ENCODE results near the gene SLC35A3.
A peak's percentile ranks its signal among the peaks of the same experiment; 100 is the strongest.
"Not testable (repeated sequence)": the region's sequence is repeated elsewhere in the genome, so short reads cannot be mapped to it uniquely, and the experiment has no call there.

Gene SLC35A3

DNA sequence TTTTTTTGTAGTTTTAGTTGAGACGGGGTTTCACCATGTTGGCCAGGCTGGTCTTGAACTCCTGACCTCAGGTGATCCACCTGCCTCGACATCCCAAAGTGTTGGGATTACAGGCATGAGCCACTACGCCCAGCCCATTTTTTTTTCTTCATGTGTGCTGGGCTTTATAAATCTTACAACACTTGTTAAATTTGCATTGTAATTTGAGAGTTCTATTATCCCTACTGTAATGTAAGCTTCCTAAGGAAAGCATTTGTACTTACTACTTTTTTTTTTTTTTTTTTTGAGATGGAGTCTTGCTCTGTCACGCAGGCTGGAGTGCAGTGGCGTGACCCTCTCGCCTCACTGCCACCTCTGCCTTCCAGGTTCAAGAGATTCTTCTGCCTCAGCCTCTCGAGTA, 2.3 kb downstream of the SLC35A3 start:
- not testable (repeated sequence) for DNase-seq (ENCODE audit: low spot score)

- DNase-seq (ENCODE audit: low spot score), result no peak
These were observed 5.7 kb downstream of the SLC35A3 start for GRCh38 chr1:99975529-99975928.

GRCh38 chr1:99977326-99977725, 7.5 kb downstream of the SLC35A3 start:
- DNase-seq (ENCODE audit: low spot score), result not testable (repeated sequence)

GRCh38 chr1:99978218-99978617, 8.4 kb downstream of the SLC35A3 start:
- DNase-seq (ENCODE audit: low spot score), result no peak

DNA sequence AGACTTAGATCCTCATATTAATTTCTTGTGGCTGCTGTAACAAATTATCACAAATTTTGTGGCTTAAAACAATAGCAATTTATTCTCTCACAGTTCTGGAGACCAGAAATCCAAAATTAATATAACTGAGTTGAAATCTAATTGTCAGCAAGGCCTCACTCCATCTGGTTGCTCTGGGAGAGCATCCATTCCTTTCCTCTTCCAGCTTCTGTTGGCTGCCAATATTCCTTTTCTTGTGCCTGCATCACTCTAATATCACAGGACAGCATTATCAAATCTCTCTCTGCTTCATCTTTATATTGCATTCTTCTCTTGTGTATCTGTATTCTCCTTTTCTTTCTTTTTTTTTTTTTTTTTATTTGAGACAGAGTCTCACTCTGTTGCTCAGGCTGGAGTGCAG, 9.3 kb downstream of the SLC35A3 start:
- DNase-seq (ENCODE audit: low spot score), result no peak

DNA sequence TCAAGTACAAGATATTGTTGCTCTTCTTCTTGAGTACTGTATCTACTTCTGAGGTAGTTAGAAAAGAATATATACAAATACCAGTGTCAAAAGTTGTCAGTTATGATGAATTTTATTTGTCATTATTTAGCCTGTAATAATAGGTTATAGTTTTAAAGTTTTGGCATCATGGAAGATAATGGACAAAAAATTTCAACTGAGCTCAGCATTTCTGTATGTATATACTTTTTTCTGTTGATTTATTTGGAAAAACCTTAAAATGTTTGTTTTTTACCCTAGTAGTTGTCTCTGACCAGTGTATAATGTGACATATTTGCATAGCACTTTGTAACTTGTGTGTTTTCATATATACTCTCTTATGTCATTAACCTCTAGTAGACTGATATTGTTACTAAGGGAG, 11.1 kb downstream of the SLC35A3 start:
- DNase-seq (ENCODE audit: low spot score), result no peak

DNA sequence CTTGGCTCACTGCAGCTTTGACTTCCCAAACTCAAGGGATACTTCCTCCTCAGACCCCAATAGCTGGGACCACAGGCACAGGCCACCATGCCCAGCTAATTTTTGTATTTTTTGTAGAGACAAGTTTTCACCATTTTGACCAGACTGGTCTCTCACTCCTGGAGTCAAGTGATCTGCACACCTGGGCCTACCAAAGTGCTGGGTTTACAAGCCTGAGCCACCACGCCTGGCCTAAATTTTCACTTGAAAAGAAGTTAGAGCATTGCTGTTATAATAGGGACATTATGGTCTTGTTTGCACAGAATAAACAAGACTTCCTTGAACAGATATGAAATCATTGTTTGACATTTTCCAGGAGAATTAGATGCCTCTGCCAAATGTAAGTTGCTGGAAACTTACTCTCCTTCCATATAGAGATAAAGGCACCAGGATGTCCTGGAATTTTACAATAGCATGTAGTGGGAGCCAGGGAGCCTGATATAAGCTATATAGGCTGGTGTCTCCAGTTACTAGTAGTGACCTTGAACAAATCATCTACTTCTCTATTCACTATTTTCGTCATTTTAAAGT, 16.9 kb downstream of the SLC35A3 start:
- DNase-seq (ENCODE audit: low spot score), result no peak

DNA sequence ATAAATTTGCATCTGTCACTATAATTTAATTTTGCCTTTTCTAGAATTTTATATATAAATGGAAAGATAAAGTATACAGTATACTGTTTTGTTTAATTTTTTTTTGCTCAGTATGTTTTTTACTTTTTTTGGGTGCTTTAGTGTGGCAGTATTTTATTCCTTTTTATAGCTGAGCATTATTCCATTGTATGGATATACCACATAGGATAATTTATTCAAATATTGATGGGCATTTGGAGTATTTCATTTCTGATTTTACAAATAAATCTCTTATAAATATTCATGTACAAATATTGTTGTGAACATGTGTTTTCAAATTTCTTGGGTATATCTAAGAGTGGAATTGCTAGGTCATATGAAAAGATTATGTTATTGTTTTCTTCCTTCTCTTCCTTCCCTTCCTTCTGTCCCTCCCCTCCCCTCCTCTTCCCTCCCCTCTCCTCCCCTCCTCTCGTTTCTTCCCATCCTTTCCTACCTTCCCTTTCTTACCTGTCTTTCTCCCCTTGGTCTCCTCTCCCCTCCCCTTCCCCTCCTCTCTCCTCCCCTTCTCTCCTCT, 18.5 kb downstream of the SLC35A3 start:
- DNase-seq (ENCODE audit: low spot score), result no peak

DNA sequence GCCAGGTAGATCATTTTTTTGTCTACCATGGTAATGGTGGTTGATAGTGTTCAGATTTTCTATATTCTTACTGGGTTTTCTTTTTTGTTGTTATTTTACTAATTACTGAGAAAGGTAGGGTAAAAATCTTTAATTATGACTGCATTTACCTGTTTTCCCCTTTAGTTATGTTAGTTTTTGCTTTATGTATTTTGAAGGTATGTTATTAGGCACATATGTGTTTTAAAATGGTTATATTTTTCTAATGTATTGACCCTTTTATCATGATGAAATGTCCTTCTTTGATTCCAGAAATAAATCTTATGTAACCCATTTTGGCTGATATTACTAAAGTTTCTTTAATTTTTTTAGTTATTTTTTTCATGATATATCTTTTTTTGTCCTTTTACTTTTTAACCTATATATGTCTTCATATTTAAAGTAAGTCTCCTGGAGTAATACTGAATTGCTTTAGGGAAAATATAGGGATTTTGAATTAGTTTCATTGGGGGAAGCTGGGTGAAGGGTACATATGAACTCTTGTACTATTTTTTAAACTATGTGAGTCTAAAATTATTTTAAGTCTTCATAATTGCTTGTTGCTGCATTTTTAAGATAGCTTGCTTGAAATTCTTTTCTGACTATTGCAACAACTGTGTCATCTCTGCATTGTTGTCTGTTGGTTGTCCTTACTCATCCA, 22.4 kb downstream of the SLC35A3 start:
- no peak for DNase-seq (ENCODE audit: low spot score)

DNA sequence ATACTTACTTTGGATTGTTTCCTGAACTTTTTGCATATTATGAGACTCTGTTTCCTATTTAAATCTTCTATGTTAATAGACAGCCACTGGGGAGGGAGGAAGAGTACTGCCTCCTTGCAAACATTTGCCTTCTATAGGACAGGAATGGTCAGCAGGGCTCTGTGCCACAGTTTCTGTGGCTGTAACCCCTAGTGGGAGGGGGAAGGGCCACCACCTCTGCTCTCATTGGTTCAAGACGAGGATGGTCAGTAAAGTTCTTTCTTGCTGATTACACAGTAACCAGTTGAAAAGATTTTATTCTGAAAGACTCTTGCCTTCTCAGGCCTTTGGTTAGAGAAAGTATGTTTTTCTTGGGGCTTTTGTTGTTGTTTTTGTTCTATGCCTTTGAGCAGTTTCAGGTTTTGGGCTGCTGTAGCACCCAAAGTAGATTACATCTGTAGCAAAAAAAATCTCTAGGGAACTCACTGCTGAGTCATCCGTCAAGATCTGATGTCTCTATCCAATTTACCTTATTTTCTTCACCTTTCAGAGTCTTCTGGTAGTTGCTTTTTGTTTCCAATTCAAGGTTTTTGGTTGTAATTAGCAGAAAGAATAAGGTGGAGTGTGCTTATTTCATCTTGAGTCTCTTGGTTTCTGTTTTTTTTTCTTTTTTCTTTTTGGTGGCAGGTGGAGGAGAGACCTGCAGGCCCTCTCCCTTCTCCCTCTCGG, 23.1 kb downstream of the SLC35A3 start:
- no peak for DNase-seq (ENCODE audit: low spot score)

DNA sequence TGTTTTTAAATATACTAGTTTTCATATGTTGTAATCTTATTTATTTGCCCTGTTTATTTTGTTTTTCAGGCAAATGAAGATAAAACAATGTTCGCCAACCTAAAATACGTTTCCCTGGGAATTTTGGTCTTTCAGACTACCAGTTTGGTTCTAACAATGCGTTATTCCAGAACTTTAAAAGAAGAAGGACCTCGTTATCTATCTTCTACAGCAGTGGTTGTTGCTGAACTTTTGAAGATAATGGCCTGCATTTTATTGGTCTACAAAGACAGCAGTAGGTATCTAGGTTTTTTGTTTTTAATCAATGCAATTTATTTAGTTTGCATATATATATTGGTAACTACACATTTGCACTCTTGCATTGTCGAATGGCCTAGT, 23.7 kb downstream of the SLC35A3 start:
- no peak for DNase-seq (ENCODE audit: low spot score)

DNA sequence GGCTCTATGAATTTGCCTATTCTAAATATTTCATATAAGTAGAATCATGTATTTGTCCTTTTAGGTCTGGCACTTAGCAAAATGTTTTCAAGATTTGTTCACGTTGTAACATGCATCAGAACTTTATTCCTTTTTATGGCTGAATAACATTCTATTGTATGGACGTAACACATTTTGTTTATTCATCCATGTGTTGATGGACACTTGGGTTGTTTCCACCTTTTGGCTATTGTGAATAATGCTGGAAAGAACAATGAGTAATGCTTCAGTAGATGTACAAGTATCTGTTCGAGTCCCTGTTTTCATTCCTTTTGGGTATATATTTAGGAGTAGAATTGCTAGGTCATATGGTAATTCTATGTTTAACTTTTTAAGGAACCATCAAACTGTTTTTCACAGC, 24.7 kb downstream of the SLC35A3 start:
- no peak for DNase-seq (ENCODE audit: low spot score)

DNA sequence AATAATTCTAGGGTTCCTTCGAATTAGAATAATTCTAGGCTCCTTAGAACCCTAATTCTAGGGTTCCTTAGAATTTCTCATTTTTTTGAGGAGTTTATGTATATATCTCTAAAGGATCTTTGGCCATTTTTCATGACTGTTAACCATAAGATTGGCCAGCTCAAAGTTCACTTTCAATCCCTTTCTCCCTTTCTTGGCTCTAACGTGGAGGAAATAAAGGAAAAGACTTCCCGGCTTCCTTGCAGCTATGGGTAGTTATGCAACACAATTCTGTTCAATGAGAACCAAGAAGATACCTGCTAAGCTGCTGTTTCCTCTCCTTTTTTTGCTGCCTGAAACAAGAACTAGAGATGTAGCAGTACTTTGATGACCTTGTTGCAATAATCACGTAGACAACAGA, 27.2 kb downstream of the SLC35A3 start:
- DNase-seq (ENCODE audit: low spot score), result no peak

- no peak for DNase-seq (ENCODE audit: low spot score)
These were observed 31.7 kb downstream of the SLC35A3 start for GRCh38 chr1:100001462-100001861.

GRCh38 chr1:100005424-100005823, 35.6 kb downstream of the SLC35A3 start:
- DNase-seq (ENCODE audit: low spot score), result no peak

- DNase-seq (ENCODE audit: low spot score), result no peak
These were observed 36.9 kb downstream of the SLC35A3 start for GRCh38 chr1:100006688-100007087.

DNA sequence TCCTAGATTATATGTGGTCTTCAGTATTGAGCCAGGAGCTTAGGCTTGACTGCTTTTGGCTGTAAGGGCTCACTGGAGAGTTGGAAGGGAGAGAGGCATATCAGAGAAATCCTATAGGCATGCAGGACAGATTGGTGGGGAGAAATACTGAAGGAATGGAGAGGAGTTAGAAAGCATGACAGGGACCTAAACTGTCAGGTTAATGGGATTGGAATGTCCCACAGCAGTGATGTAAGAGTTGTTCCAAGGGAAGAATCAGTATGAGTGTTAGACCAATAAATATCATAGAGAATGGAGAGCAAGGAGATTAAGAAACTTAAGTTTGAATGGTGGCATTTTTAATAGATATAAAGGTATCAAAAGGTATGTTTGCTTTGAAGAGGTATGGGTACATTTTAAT, 39.7 kb downstream of the SLC35A3 start:
- DNase-seq (ENCODE audit: low spot score), result peak; percentile 55

GRCh38 chr1:100010804-100011203, 41.0 kb downstream of the SLC35A3 start:
- DNase-seq (ENCODE audit: low spot score), result no peak

- DNase-seq (ENCODE audit: low spot score), result no peak
These were observed 49.4 kb downstream of the SLC35A3 start for GRCh38 chr1:100019220-100019619.

GRCh38 chr1:100023482-100023881, 53.7 kb downstream of the SLC35A3 start:
- DNase-seq (ENCODE audit: low spot score), result no peak

DNA sequence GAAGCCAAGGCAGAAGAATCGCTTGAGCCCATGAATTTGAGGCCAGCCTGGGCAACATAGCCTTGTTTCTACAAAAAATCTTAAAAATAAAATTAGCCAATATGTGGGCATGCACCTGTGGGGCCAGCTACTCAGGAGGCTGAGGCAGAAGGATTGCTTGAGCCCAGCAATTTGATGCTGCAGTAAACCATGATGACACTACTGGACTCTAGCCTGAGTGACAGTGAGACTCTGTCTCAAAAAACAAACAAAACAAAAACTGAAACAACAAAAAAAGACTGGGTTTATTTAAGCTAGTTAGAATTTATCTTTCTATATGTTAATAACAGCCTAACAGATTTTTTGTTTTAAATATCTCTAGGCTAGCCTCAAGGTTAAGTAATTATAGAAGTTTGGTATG, 57.4 kb downstream of the SLC35A3 start:
- no peak for DNase-seq (ENCODE audit: low spot score)

DNA sequence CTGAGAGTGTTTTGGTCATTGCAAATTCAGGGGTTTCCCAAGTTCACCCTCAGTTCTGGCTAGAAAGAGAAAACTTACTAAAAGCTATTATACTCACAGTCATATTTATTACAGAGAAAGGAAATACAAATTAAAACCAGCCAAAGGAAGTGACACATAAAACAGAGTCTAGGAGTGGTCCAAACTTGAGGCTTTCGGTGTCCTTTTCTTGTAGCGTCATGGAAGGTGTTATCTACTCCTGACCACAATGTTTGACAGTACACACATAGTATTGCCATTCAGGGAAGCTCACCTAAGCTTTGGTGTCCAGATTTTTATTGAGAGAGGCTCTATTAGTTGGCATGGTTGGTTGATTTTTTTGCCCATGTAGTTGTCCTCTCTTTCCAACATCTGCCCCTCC, 59.0 kb downstream of the SLC35A3 start:
- DNase-seq (ENCODE audit: low spot score), result no peak

- DNase-seq (ENCODE audit: low spot score), result peak; percentile 31
These were observed 64.7 kb downstream of the SLC35A3 start for GRCh38 chr1:100034470-100034869.

All from GM03348 (cell line).